Forelimb muscle (tissue), 1 donor: Measurements from ENCODE around the gene SLC35E1. TPM values are rescaled to one million over a fixed set of nuclear protein-coding genes. Genes with fewer than 3 reads are reported as not detected.
"Not testable (repeated sequence)": the region's sequence is repeated elsewhere in the genome, so short reads cannot be mapped to it uniquely, and the experiment has no call there.

ENCODE experiments used
- DNase-seq: peaks from one replicate; pipeline ENCODE4 v3.0.0-alpha.2; 2013; ENCODE audit warnings: low read depth
- polyA plus RNA-seq: library from polyadenylated mRNA; unstranded; fragments of 120-200 nt; gene quantifications from one replicate; pipeline ENCODE4 v1.2.1, GENCODE V29; 2013; ENCODE audit not compliant: insufficient read length

Gene SLC35E1
- polyA plus RNA-seq, 1 donor: 29.9 TPM

- DNase-seq: no peak
These were observed 27.6 kb downstream of the SLC35E1 start for GRCh38 chr19:16544473-16545231.

GRCh38 chr19:16543734-16544133 lies 28.5 kb downstream of the SLC35E1 start:
- DNase-seq: not testable (repeated sequence)

GRCh38 chr19:16542910-16543472 lies 29.2 kb downstream of the SLC35E1 start:
- DNase-seq: no peak

GRCh38 chr19:16542045-16542909 lies 29.9 kb downstream of the SLC35E1 start, which contains the start of gene CHERP:
Gene CHERP, minus strand, starts transcription at chr19:16542437. Its CDS starts 59 bp downstream, at chr19:16542378.
- DNase-seq: peak; percentile 86

GRCh38 chr19:16541526-16542044 lies 30.6 kb downstream of the SLC35E1 start:
- DNase-seq: no peak

GRCh38 chr19:16540948-16541347 lies 31.3 kb downstream of the SLC35E1 start:
- DNase-seq: no peak

GRCh38 chr19:16537111-16537510 lies 35.1 kb downstream of the SLC35E1 start:
- no peak for DNase-seq

GRCh38 chr19:16536130-16536529 lies 36.1 kb downstream of the SLC35E1 start:
- DNase-seq: no peak

- no peak for DNase-seq
These were observed 36.8 kb downstream of the SLC35E1 start for GRCh38 chr19:16535381-16535780.

- DNase-seq: no peak
These were observed 39.6 kb downstream of the SLC35E1 start for GRCh38 chr19:16532440-16533234.

GRCh38 chr19:16531380-16531669 lies 40.9 kb downstream of the SLC35E1 start:
- no peak for DNase-seq

GRCh38 chr19:16530540-16531379 lies 41.5 kb downstream of the SLC35E1 start:
- DNase-seq: no peak

- DNase-seq: no peak
These were observed 42.6 kb downstream of the SLC35E1 start for GRCh38 chr19:16529466-16530144.

GRCh38 chr19:16527971-16528521 lies 44.2 kb downstream of the SLC35E1 start:
- no peak for DNase-seq

- no peak for DNase-seq
These were observed 44.8 kb downstream of the SLC35E1 start for GRCh38 chr19:16527334-16527935.

GRCh38 chr19:16525751-16526481 lies 46.3 kb downstream of the SLC35E1 start:
- DNase-seq: no peak

- DNase-seq: no peak
These were observed 47.1 kb downstream of the SLC35E1 start for GRCh38 chr19:16524991-16525734.
